ENCODE data around the gene PAQR8. TPM values are rescaled to one million over a fixed set of nuclear protein-coding genes. Genes with fewer than 3 reads are reported as not detected.

The PAQR8 gene
- total RNA-seq, 4 donors from 2014 or later = 8.6 to 21.1 (median 14.2) TPM

DNA sequence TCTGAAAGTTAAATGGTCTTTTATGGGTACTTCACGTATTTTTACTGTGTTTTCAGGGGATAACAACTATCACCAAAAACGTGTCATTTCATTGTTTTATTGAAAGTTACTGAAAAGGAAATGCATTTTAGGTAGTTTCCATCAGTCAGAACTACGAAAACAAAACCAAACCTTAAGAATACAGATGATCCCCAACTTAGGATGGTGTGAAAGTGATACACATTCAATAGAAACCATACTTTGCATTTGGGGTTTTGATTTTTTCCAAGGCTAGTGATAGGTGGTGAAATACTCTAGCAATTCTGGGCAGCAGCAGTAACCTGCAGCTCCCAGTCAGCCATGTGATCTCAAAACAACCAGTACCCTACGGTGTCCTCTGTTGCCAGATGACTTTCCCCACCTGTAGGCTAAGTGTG is 32.3 kb downstream of the PAQR8 start:
- TF ChIP-seq, protein P1, sequence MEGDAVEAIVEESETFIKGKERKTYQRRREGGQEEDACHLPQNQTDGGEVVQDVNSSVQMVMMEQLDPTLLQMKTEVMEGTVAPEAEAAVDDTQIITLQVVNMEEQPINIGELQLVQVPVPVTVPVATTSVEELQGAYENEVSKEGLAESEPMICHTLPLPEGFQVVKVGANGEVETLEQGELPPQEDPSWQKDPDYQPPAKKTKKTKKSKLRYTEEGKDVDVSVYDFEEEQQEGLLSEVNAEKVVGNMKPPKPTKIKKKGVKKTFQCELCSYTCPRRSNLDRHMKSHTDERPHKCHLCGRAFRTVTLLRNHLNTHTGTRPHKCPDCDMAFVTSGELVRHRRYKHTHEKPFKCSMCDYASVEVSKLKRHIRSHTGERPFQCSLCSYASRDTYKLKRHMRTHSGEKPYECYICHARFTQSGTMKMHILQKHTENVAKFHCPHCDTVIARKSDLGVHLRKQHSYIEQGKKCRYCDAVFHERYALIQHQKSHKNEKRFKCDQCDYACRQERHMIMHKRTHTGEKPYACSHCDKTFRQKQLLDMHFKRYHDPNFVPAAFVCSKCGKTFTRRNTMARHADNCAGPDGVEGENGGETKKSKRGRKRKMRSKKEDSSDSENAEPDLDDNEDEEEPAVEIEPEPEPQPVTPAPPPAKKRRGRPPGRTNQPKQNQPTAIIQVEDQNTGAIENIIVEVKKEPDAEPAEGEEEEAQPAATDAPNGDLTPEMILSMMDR (IDR thresholded peaks at IDR 0.05) = no peak
- TF ChIP-seq POLR2AphosphoS5 (IDR thresholded peaks at IDR 0.05) = no peak
- no peak for TF ChIP-seq EP300 (IDR thresholded peaks at IDR 0.05)
- TF ChIP-seq POLR2A (IDR thresholded peaks at IDR 0.05) = no peak
- no peaks in the 10 kb centered on the region for H3K9me3 ChIP-seq
- no peaks in the 10 kb centered on the region for H3K36me3 ChIP-seq
- no peak for ATAC-seq
- no peak overlapping the region for H3K4me3 ChIP-seq
- H3K4me1 ChIP-seq = peaks cover 0 to 16% (median 3%) of the 10 kb centered on the region in 3 donors
- no peaks in the 10 kb centered on the region for H3K27me3 ChIP-seq
- 84 to 85% methylated on average over 4 of the region's 4 CpGs for WGBS, 2 donors (ENCODE audit: low coverage in 1 of 2)
- no peak overlapping the region for H3K27ac ChIP-seq

DNA sequence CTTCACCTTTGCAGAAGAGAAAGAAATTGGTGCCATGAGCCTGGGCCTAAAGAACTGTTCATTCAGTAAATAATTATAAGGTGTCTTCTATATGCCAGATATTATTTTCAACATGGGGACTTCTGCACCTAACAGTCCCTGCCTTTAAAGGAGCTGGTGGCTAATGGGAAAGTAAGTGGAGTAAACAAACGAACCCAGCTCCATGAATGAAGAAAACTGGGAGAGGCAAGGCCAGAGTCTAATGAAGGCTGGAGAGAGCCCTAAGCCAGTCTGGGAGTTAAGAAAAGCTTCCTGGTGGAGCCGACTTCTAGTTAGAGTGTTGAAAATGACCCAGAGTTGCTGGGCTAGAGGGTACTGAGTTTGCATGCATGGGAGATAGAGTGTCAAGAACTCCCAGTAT is 34.0 kb downstream of the PAQR8 start:
- no peak overlapping the region for H3K27ac ChIP-seq
- no peak overlapping the region for H3K4me3 ChIP-seq
- no peaks in the 10 kb centered on the region for H3K9me3 ChIP-seq
- 83 to 90% methylated on average over 2 of the region's 2 CpGs for WGBS, 2 donors (ENCODE audit: low coverage in 1 of 2)
- no peaks in the 10 kb centered on the region for H3K27me3 ChIP-seq
- H3K36me3 ChIP-seq = no peaks in the 10 kb centered on the region
- no peak for ATAC-seq
- TF ChIP-seq POLR2A (IDR thresholded peaks at IDR 0.05) = no peak
- TF ChIP-seq, protein P1 (IDR thresholded peaks at IDR 0.05) = no peak
- no peak for TF ChIP-seq POLR2AphosphoS5 (IDR thresholded peaks at IDR 0.05)
- no peak for TF ChIP-seq EP300 (IDR thresholded peaks at IDR 0.05)
- peaks cover 0 to 11% (median 0%) of the 10 kb centered on the region in 3 donors for H3K4me1 ChIP-seq

DNA sequence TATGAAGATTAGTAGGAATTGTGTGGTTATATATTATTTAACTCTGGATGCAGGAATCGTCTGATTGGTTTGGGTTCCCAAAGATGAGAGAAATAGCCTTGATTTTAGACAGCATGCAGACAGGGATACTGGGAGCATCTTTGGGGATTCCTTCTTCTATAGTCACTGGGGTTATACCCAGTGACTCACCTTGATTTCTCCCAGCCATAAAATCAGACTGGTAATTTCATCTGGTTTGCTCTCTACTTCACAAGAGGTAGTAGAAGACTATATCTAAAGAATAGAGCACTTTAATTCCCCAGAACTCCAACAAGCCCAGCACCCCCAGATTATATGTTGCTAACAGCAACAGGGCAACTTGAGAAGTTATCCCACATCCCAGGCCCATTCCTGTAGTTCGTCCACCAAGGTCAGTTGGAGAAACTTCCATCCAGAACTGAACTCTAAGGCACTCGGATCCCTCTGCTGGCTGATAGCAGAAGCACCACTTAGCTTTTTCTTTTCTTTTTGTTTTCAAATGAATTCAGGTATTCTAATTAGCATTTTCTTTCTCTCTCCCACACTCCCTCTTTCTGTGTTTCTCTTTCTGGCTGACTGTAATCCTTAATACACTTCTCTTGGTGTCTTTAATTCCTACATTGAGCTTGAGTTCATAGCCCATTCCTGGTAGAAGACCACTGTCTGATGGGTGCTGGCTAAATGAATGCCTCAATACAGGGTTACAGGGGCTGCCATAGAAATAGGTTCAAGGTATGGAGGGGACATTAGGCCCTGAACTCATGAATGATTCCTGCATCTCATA is 37.8 kb downstream of the PAQR8 start:
- WGBS, 2 donors (ENCODE audit: low coverage in 1 of 2) = 31 to 33% methylated on average over 3 of the region's 3 CpGs
- no peaks in the 10 kb centered on the region for H3K9me3 ChIP-seq
- TF ChIP-seq, protein P1 (IDR thresholded peaks at IDR 0.05) = peak; percentile 74 to 83 (median 82)
- no peak for TF ChIP-seq POLR2A (IDR thresholded peaks at IDR 0.05)
- H3K27ac ChIP-seq = no peak overlapping the region
- H3K27me3 ChIP-seq = no peaks in the 10 kb centered on the region
- H3K4me1 ChIP-seq = peaks cover 0 to 11% (median 0%) of the 10 kb centered on the region in 3 donors
- no peak overlapping the region for H3K4me3 ChIP-seq
- ATAC-seq = no peak
- H3K36me3 ChIP-seq = peaks cover 0 to 20% of the 10 kb centered on the region in 2 donors

DNA sequence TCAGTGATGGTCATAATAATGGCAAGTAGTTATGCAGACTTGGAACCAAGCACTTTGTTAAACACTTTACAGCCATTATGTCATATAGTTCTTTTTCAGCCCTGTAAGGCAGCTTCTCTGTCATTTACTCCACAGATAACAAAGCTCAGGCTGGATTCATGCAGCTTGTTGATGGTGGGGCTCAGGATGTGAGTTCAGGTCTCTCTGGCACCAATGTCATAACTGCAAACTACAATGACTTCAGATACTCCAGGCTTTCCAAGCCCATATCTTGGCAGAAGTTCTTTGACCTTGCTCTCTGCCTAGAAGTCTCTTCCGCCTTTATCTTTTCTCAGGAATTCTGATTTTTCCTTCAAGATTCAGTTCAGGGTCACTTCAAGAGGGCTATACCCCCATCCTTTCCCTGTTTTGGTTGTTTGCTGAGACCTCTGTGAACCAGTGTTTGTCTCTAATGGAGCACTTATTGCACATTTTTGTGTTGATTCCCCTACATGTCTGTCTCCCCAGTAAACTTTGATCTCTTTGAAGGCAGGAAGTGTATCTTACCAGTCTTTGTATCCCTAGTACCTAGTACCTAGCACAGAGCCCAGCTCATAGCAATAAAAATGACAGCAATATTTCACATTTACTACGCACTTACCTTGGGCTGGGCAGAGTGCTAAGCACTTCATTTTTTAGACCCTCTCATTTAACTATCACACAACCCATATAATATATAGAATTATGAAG is 38.5 kb downstream of the PAQR8 start:
- 85 to 86% methylated on average over 1 to 2 of the region's 2 CpGs for WGBS, 2 donors (ENCODE audit: low coverage in 1 of 2)
- Histone ChIP-seq H3K4me1 (peaks cover 0 to 11% (median 0%) of the 10 kb centered on the region in 3 donors), H3K36me3 (peaks cover 0 to 28% of the 10 kb centered on the region in 2 donors), H3K9me3 (no peaks in the 10 kb centered on the region), H3K27ac (no peak overlapping the region), H3K27me3 (no peaks in the 10 kb centered on the region), H3K4me3 (no peak overlapping the region)
- TF ChIP-seq, protein P1 (IDR thresholded peaks at IDR 0.05) = no peak
- no peak for TF ChIP-seq EP300 (IDR thresholded peaks at IDR 0.05)
- TF ChIP-seq POLR2A (IDR thresholded peaks at IDR 0.05) = no peak
- no peak for TF ChIP-seq POLR2AphosphoS5 (IDR thresholded peaks at IDR 0.05)
- ATAC-seq = no peak
